Panc1 (cell line): ENCODE measurements around the gene LAMB1. TPM values are rescaled to one million over a fixed set of nuclear protein-coding genes. Genes with fewer than 3 reads are reported as not detected.

Experiments used
- ATAC-seq: fragments of 200-7000 bp; cut with Tn5 transposase; 2 replicates; pipeline ENCODE4 v1.9.1; 2020; ENCODE audit warnings: mild to moderate bottlenecking, moderate library complexity
- BruUV-seq: library from RNA; stranded (reverse); fragments of 400-500 nt; replicated peaks from 2 replicates; lab custom pipeline; 2021; lab: Mats Ljungman, UMichigan
- CTCF ChIA-PET: fragments of 300-600 bp; sonication (Branson Sonifier 250); formaldehyde crosslinking; loops from one replicate; lab custom pipeline; 2022; ENCODE audit warnings: antibody characterized with exemption; lab: Charles Lee
- POLR2A ChIA-PET: fragments of 300-600 bp; sonication (Branson Sonifier 250); formaldehyde crosslinking; loops from one replicate; lab custom pipeline; 2022; ENCODE audit warnings: antibody characterized with exemption; lab: Charles Lee
- DNase-seq: peaks from one replicate; pipeline ENCODE4 v3.0.0-alpha.2; 2010; ENCODE audit warnings: low read depth, low spot score
- H3K27ac ChIP-seq: 2 replicates; pipeline ENCODE4 v1.5.1; 2011; ENCODE audit warnings: mild to moderate bottlenecking, low read length, inconsistent platforms
- H3K27me3 ChIP-seq: fragments of 200-500 bp; sonication (Bioruptor generic); 2 replicates; pipeline ENCODE4 v1.6.0; 2014; ENCODE audit warnings: low read length, inconsistent platforms; ENCODE audit not compliant: control insufficient read depth, insufficient read depth
- H3K36me3 ChIP-seq: fragments of 200-500 bp; sonication (Bioruptor generic); 2 replicates; pipeline ENCODE4 v1.5.1; 2014; ENCODE audit warnings: inconsistent platforms, mild to moderate bottlenecking, low read length, moderate library complexity; ENCODE audit not compliant: control insufficient read depth, insufficient read depth
- H3K4me1 ChIP-seq: 2 replicates; pipeline ENCODE4 v1.5.1; 2011; ENCODE audit warnings: inconsistent platforms, mild to moderate bottlenecking, low read length, moderate library complexity; ENCODE audit not compliant: control insufficient read depth, insufficient read depth
- H3K4me3 ChIP-seq, 2 experiments: 2 replicates each; pipeline ENCODE4 v1.5.1; 2011 to 2012; ENCODE audit warnings: low read depth in 2 of 2, low read length in 2 of 2, mild to moderate bottlenecking in 2 of 2, inconsistent platforms in 1 of 2, moderate library complexity in 1 of 2
- H3K9me3 ChIP-seq: fragments of 200-500 bp; sonication (Bioruptor generic); 2 replicates; pipeline ENCODE4 v1.5.1; 2014; ENCODE audit warnings: low read depth, mild to moderate bottlenecking, inconsistent platforms, low read length, moderate library complexity; ENCODE audit not compliant: control insufficient read depth, insufficient read depth
- POLR2AphosphoS5 ChIP-seq: IDR thresholded peaks from 2 replicates; pipeline ENCODE4 v1.6.1; 2012; ENCODE audit warnings: mild to moderate bottlenecking, low read depth, low read length, moderate library complexity
- SIN3A ChIP-seq: IDR thresholded peaks from 2 replicates; pipeline ENCODE4 v1.6.1; 2012; ENCODE audit warnings: low read depth, mild to moderate bottlenecking, low read length, moderate library complexity, borderline replicate concordance; ENCODE audit not compliant: insufficient read depth
- TCF7L2 ChIP-seq: IDR thresholded peaks from 2 replicates; pipeline ENCODE4 v1.6.1; 2011; ENCODE audit warnings: mild to moderate bottlenecking, low read depth, low read length, inconsistent platforms
- in situ Hi-C: cut with HindIII; loops from 2 replicates; pipeline ENCODE4 v1.10.0; 2016; ENCODE audit warnings: low sequenced_read_pairs, low pct_unique_long_range_greater_than_20kb
- intact Hi-C: fragments of 100-400 bp; cut with micrococcal nuclease; formaldehyde crosslinking; loops from one replicate; pipeline ENCODE4 v1.10.0; 2022; ENCODE audit not compliant: unreplicated experiment
- total RNA-seq: library from RNA; stranded (reverse); gene quantifications from one replicate; pipeline ENCODE4 v1.2.1, GENCODE V29; 2021; ENCODE audit not compliant: unreplicated experiment
- TF ChIP-seq, protein P1 (sequence below), 2 experiments: IDR thresholded peaks; 2 replicates each; pipeline ENCODE4 v1.6.1; 2011 to 2012; ENCODE audit warnings: low read depth in 2 of 2, control low read depth in 1 of 2, low read length in 1 of 2, mild to moderate bottlenecking in 1 of 2, moderate library complexity in 1 of 2; ENCODE audit not compliant: insufficient read depth in 1 of 2
- TF ChIP-seq, protein P2 (sequence below): fragments of 450-650 bp; IDR thresholded peaks from 2 replicates; pipeline ENCODE4 v1.5.1; 2017; ENCODE audit warnings: mild to moderate bottlenecking

LAMB1 gene
- total RNA-seq, 1 experiment from 2014 or later = 204 TPM

DNA sequence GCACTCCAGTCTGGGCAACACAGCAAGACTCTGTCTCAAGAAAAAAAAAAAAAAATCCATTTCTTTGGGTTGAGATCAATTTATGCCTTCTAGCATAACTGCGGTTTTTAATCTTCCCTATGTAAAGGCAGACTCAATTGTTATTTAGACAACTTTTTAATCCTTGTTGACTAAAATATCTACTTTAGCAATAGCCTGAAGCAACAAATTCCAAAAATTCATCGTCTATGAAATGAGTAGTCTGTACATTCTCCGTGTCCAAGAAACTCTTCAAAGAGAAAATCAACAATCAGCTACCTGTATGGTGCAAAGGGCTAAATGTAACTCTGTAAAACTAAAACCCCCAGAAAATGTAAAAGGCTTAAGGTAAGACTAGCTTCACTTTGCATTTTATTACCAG is 22.8 kb downstream of the LAMB1 start:
- ChIA-PET CTCF (no interaction called here), POLR2A (no interaction called here)
- no peak for TF ChIP-seq TCF7L2
- TF ChIP-seq, protein P1, sequence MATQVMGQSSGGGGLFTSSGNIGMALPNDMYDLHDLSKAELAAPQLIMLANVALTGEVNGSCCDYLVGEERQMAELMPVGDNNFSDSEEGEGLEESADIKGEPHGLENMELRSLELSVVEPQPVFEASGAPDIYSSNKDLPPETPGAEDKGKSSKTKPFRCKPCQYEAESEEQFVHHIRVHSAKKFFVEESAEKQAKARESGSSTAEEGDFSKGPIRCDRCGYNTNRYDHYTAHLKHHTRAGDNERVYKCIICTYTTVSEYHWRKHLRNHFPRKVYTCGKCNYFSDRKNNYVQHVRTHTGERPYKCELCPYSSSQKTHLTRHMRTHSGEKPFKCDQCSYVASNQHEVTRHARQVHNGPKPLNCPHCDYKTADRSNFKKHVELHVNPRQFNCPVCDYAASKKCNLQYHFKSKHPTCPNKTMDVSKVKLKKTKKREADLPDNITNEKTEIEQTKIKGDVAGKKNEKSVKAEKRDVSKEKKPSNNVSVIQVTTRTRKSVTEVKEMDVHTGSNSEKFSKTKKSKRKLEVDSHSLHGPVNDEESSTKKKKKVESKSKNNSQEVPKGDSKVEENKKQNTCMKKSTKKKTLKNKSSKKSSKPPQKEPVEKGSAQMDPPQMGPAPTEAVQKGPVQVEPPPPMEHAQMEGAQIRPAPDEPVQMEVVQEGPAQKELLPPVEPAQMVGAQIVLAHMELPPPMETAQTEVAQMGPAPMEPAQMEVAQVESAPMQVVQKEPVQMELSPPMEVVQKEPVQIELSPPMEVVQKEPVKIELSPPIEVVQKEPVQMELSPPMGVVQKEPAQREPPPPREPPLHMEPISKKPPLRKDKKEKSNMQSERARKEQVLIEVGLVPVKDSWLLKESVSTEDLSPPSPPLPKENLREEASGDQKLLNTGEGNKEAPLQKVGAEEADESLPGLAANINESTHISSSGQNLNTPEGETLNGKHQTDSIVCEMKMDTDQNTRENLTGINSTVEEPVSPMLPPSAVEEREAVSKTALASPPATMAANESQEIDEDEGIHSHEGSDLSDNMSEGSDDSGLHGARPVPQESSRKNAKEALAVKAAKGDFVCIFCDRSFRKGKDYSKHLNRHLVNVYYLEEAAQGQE (IDR thresholded peaks at IDR 0.05; ENCODE audit: insufficient read depth in 1 of 2, low read depth in 2 of 2, low read length in 1 of 2) = no peak
- TF ChIP-seq, protein P2, sequence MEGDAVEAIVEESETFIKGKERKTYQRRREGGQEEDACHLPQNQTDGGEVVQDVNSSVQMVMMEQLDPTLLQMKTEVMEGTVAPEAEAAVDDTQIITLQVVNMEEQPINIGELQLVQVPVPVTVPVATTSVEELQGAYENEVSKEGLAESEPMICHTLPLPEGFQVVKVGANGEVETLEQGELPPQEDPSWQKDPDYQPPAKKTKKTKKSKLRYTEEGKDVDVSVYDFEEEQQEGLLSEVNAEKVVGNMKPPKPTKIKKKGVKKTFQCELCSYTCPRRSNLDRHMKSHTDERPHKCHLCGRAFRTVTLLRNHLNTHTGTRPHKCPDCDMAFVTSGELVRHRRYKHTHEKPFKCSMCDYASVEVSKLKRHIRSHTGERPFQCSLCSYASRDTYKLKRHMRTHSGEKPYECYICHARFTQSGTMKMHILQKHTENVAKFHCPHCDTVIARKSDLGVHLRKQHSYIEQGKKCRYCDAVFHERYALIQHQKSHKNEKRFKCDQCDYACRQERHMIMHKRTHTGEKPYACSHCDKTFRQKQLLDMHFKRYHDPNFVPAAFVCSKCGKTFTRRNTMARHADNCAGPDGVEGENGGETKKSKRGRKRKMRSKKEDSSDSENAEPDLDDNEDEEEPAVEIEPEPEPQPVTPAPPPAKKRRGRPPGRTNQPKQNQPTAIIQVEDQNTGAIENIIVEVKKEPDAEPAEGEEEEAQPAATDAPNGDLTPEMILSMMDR = no peak
- TF ChIP-seq SIN3A = no peak
- no peak for TF ChIP-seq POLR2AphosphoS5
- DNase-seq (no peak), ATAC-seq (no peak)
- BruUV-seq = no TSS peak
- Histone ChIP-seq H3K27ac (no peak overlapping the region), H3K4me1 (no peaks in the 10 kb centered on the region; the same call in 1 of the 2 replicates), H3K4me3 (no peak overlapping the region), H3K9me3 (no peaks in the 10 kb centered on the region), H3K36me3 (peaks cover 26% of the 10 kb centered on the region), H3K27me3 (no peaks in the 10 kb centered on the region)
- in situ Hi-C loops = no loop called here
- intact Hi-C loops = no loop called here

- in situ Hi-C loops (no loop called here), intact Hi-C loops (no loop called here)
- POLR2A ChIA-PET = no interaction called here
- H3K4me3 ChIP-seq = no peak overlapping the region
- H3K9me3 ChIP-seq = no peaks in the 10 kb centered on the region
- DNase-seq (no peak), ATAC-seq (no peak)
- CTCF ChIA-PET = no interaction called here
- H3K27ac ChIP-seq = no peak overlapping the region
- H3K4me1 ChIP-seq = no peaks in the 10 kb centered on the region; the same call in 1 of the 2 replicates
- no TSS peak for BruUV-seq
- TF ChIP-seq, protein P2 = no peak
- TF ChIP-seq POLR2AphosphoS5 (no peak), SIN3A (no peak), TCF7L2 (no peak)
- peaks cover 31% of the 10 kb centered on the region for H3K36me3 ChIP-seq
- no peaks in the 10 kb centered on the region for H3K27me3 ChIP-seq
These were observed 24.0 kb downstream of the LAMB1 start for GRCh38 chr7:107978815-107979408.
